ENCODE data around the gene TMEM92.

Gene TMEM92

GRCh38 chr17:50311483-50311882 is 37.2 kb downstream of the TMEM92 start:
- ATAC-seq = no peak
- TF ChIP-seq SNAI2 (CRISPR knock-in tag; IDR thresholded peaks at IDR 0.05) (no peak), ISL1 (CRISPR knock-in tag; IDR thresholded peaks at IDR 0.05) (no peak), ESRRG (CRISPR knock-in tag; IDR thresholded peaks at IDR 0.05) (no peak), PATZ1 (CRISPR knock-in tag; IDR thresholded peaks at IDR 0.05; ENCODE audit: borderline replicate concordance) (no peak), PPARA (CRISPR knock-in tag; IDR thresholded peaks at IDR 0.05; ENCODE audit: borderline replicate concordance) (no peak), OSR1 (CRISPR knock-in tag; IDR thresholded peaks at IDR 0.05) (no peak), CSDC2 (CRISPR knock-in tag; IDR thresholded peaks at IDR 0.05) (no peak), RARB (CRISPR knock-in tag; IDR thresholded peaks at IDR 0.05) (no peak), GLIS3 (CRISPR knock-in tag; IDR thresholded peaks at IDR 0.05) (no peak), ZNF565 (CRISPR knock-in tag; conservative IDR thresholded peaks at IDR 0.05; ENCODE audit: low read depth) (no peak), ZNF8 (CRISPR knock-in tag; IDR thresholded peaks at IDR 0.05) (no peak), POU6F1 (CRISPR knock-in tag; IDR thresholded peaks at IDR 0.05; ENCODE audit: borderline replicate concordance, low read depth) (no peak), ZNF70 (CRISPR knock-in tag; IDR thresholded peaks at IDR 0.05) (no peak), CSRNP3 (CRISPR knock-in tag; IDR thresholded peaks at IDR 0.05) (no peak), TOX (CRISPR knock-in tag; IDR thresholded peaks at IDR 0.05; ENCODE audit: borderline replicate concordance) (no peak), ZC3H10 (CRISPR knock-in tag; IDR thresholded peaks at IDR 0.05) (no peak), BACH2 (CRISPR knock-in tag; IDR thresholded peaks at IDR 0.05; ENCODE audit: borderline replicate concordance) (no peak), ARNTL (CRISPR knock-in tag; IDR thresholded peaks at IDR 0.05; ENCODE audit: borderline replicate concordance, low read depth) (no peak), ZFP30 (CRISPR knock-in tag; IDR thresholded peaks at IDR 0.05) (no peak)

GRCh38 chr17:50312308-50312707 is 38.0 kb downstream of the TMEM92 start:
- no peak for ATAC-seq
- TF ChIP-seq OSR1 (CRISPR knock-in tag; IDR thresholded peaks at IDR 0.05) = no peak
- no peak for TF ChIP-seq ARNTL (CRISPR knock-in tag; IDR thresholded peaks at IDR 0.05; ENCODE audit: borderline replicate concordance, low read depth)
- TF ChIP-seq CSRNP3 (CRISPR knock-in tag; IDR thresholded peaks at IDR 0.05) = no peak
- TF ChIP-seq PPARA (CRISPR knock-in tag; IDR thresholded peaks at IDR 0.05; ENCODE audit: borderline replicate concordance) = no peak
- no peak for TF ChIP-seq POU6F1 (CRISPR knock-in tag; IDR thresholded peaks at IDR 0.05; ENCODE audit: borderline replicate concordance, low read depth)
- TF ChIP-seq ZNF70 (CRISPR knock-in tag; IDR thresholded peaks at IDR 0.05) = no peak
- no peak for TF ChIP-seq ZNF565 (CRISPR knock-in tag; conservative IDR thresholded peaks at IDR 0.05; ENCODE audit: low read depth)
- TF ChIP-seq CSDC2 (CRISPR knock-in tag; IDR thresholded peaks at IDR 0.05) = no peak
- no peak for TF ChIP-seq TSHZ2 (CRISPR knock-in tag; IDR thresholded peaks at IDR 0.05)
- no peak for TF ChIP-seq SNAI2 (CRISPR knock-in tag; IDR thresholded peaks at IDR 0.05)
- TF ChIP-seq GLIS3 (CRISPR knock-in tag; IDR thresholded peaks at IDR 0.05) = no peak
- no peak for TF ChIP-seq PATZ1 (CRISPR knock-in tag; IDR thresholded peaks at IDR 0.05; ENCODE audit: borderline replicate concordance)
- TF ChIP-seq ZFP3 (CRISPR knock-in tag; IDR thresholded peaks at IDR 0.05) = no peak

Measured in SK-N-SH treated with all-trans-retinoic acid at 6 μM for 48 hours (cell line).